Measurements from ENCODE around the gene OR2AK2. TPM values are rescaled to one million over a fixed set of nuclear protein-coding genes. Genes with fewer than 3 reads are reported as not detected.

Gene OR2AK2
- total and polyA plus RNA-seq, 2 of the 8 experiments (the other 6 are each of a cell fraction or from before 2014, with no cell fraction given): not detected

GRCh38 chr1:247961791-247962190 is 3.2 kb upstream of the OR2AK2 start:
- Histone ChIP-seq H3K4me3 (ENCODE audit: extremely low read depth in 1 of 4, insufficient read depth in 2 of 4, low read depth in 3 of 4, low read length in 4 of 4) (no peak overlapping the region), H2AK5ac (ENCODE audit: low read depth, low read length) (no peak overlapping the region), H3K4ac (replicated peaks; ENCODE audit: insufficient read length, low read depth, low read length) (no peak overlapping the region), H3K79me2 (ENCODE audit: control insufficient read depth in 1 of 2, insufficient read depth in 2 of 2, low read length in 2 of 2) (no peaks in the 10 kb centered on the region), H3K27ac (ENCODE audit: low read depth, low read length) (no peak overlapping the region), H2BK20ac (ENCODE audit: low read length) (no peak overlapping the region), H4K8ac (ENCODE audit: extremely low read depth, insufficient read depth, low read length) (no peak overlapping the region), H2BK15ac (ENCODE audit: low read length) (no peak overlapping the region), H4K91ac (replicated peaks; ENCODE audit: insufficient read length, low read length) (no peak overlapping the region), H3K18ac (ENCODE audit: extremely low read depth, low read length) (no peak overlapping the region), H3K14ac (ENCODE audit: insufficient read length) (no peak overlapping the region), H4K20me1 (replicated peaks in 1 of 2; ENCODE audit: control insufficient read depth in 1 of 2, insufficient read depth in 2 of 2, low read length in 2 of 2) (no peaks in the 10 kb centered on the region), H2AFZ (ENCODE audit: low read length) (no peak overlapping the region), H3K4me1 (replicated peaks in 1 of 4; ENCODE audit: control insufficient read depth in 3 of 4, insufficient read depth in 4 of 4, low read length in 3 of 4) (no peaks in the 10 kb centered on the region), H2BK12ac (ENCODE audit: low read depth, low read length) (no peak overlapping the region), H3K56ac (replicated peaks; ENCODE audit: insufficient read length, low read depth, low read length) (no peak overlapping the region), H3K36me3 (ENCODE audit: control insufficient read depth in 2 of 4, insufficient read depth in 4 of 4, low read length in 3 of 4) (no peaks in the 10 kb centered on the region), H2BK5ac (ENCODE audit: low read depth, low read length) (no peak overlapping the region), H3K27me3 (replicated peaks in 1 of 4; ENCODE audit: control insufficient read depth in 3 of 4, extremely low read depth in 1 of 4, insufficient read depth in 3 of 4, low read length in 3 of 4) (no peaks in the 10 kb centered on the region), H3K23me2 (ENCODE audit: low read depth, low read length) (no peaks in the 10 kb centered on the region), H3K79me1 (ENCODE audit: low read depth, low read length) (no peaks in the 10 kb centered on the region), H3K4me2 (ENCODE audit: insufficient read depth in 1 of 2, low read depth in 2 of 2, low read length in 2 of 2) (no peak overlapping the region), H4K5ac (ENCODE audit: insufficient read length, low read depth, low read length) (no peak overlapping the region), H3K9ac (replicated peaks in 1 of 4; ENCODE audit: extremely low read depth in 1 of 4, low read depth in 3 of 4, low read length in 3 of 4) (no peak overlapping the region), H2BK120ac (replicated peaks; ENCODE audit: low read depth, low read length) (no peak overlapping the region), H3K9me3 (ENCODE audit: insufficient read depth in 2 of 2, low read depth in 1 of 2, low read length in 1 of 2) (peaks cover 31 to 40% of the 10 kb centered on the region in 2 experiments), H3K23ac (ENCODE audit: insufficient read length) (no peak overlapping the region)
- CTCF ChIA-PET (ENCODE audit: partially characterized antibody): no interaction called here
- FAIRE-seq: no peak
- DNase-seq (ENCODE audit: low read depth in 1 of 2, low spot score in 2 of 2): no peak
- WGBS, 2 experiments (ENCODE audit: extremely low coverage in 1 of 2, insufficient coverage in 1 of 2, insufficient read length in 1 of 2, insufficient replicate concordance in 2 of 2, low coverage in 1 of 2, low lambda C conversion rate in 2 of 2, missing lambda C conversion rate in 1 of 2): 35% methylated on average over 3 of the region's 3 CpGs; no CpG with 5 or more reads in 1 of the 2 experiments
- POLR2A ChIA-PET (ENCODE audit: partially characterized antibody): no interaction called here
- TF ChIP-seq POU5F1 (IDR thresholded peaks at IDR 0.05; ENCODE audit: low read depth, low read length) (no peak), KDM4A (IDR thresholded peaks at IDR 0.05; ENCODE audit: low read depth, low read length, severe bottlenecking) (no peak), ATF2 (IDR thresholded peaks at IDR 0.05; ENCODE audit: low read length) (no peak)
